ENCODE data around the gene SLC25A21.

The SLC25A21 gene

GRCh38 chr14:37140176-37140575 lies 32.2 kb downstream of the SLC25A21 start:
- DNase-seq, result no peak

- DNase-seq, result no peak
Observed at GRCh38 chr14:37139710-37140109, 32.7 kb downstream of the SLC25A21 start.

- no peak for DNase-seq
Observed at GRCh38 chr14:37138898-37139297, 33.5 kb downstream of the SLC25A21 start.

- DNase-seq, result no peak
Observed at GRCh38 chr14:37133284-37133913, 39.0 kb downstream of the SLC25A21 start.

GRCh38 chr14:37131205-37131604 lies 41.2 kb downstream of the SLC25A21 start:
- no peak for DNase-seq

GRCh38 chr14:37129047-37129446 lies 43.4 kb downstream of the SLC25A21 start:
- no peak for DNase-seq

GRCh38 chr14:37124614-37125013 lies 47.8 kb downstream of the SLC25A21 start:
- no peak for DNase-seq

- DNase-seq, result no peak
Observed at GRCh38 chr14:37122919-37123639, 49.3 kb downstream of the SLC25A21 start.

GRCh38 chr14:37122288-37122687 lies 50.1 kb downstream of the SLC25A21 start:
- no peak for DNase-seq

- no peak for DNase-seq
Observed at GRCh38 chr14:37118673-37119366, 53.6 kb downstream of the SLC25A21 start.

GRCh38 chr14:37116933-37117849 lies 55.2 kb downstream of the SLC25A21 start:
- no peak for DNase-seq

- DNase-seq, result no peak
Observed at GRCh38 chr14:37115406-37115805, 57.0 kb downstream of the SLC25A21 start.

GRCh38 chr14:37114559-37114958 lies 57.8 kb downstream of the SLC25A21 start:
- no peak for DNase-seq

- no peak for DNase-seq
Observed at GRCh38 chr14:37114002-37114401, 58.4 kb downstream of the SLC25A21 start.

- no peak for DNase-seq
Observed at GRCh38 chr14:37098132-37098531, 74.3 kb downstream of the SLC25A21 start.

GRCh38 chr14:37094502-37094901 lies 77.9 kb downstream of the SLC25A21 start:
- no peak for DNase-seq

- DNase-seq, result no peak
Observed at GRCh38 chr14:37093364-37093763, 79.0 kb downstream of the SLC25A21 start.

- no peak for DNase-seq
Observed at GRCh38 chr14:37091651-37092050, 80.8 kb downstream of the SLC25A21 start.

GRCh38 chr14:37090026-37090425 lies 82.4 kb downstream of the SLC25A21 start:
- no peak for DNase-seq

- no peak for DNase-seq
Observed at GRCh38 chr14:37089410-37089809, 83.0 kb downstream of the SLC25A21 start.

GRCh38 chr14:37088356-37089215 lies 83.8 kb downstream of the SLC25A21 start:
- no peak for DNase-seq

GRCh38 chr14:37087520-37087919 lies 84.9 kb downstream of the SLC25A21 start:
- no peak for DNase-seq
